Fibroblast of lung (primary cell): ENCODE data around the gene KRT84.

Experiments used
- EZH2 ChIP-seq: IDR thresholded peaks from 2 replicates; pipeline ENCODE4 v1.5.1; 2012; ENCODE audit warnings: low read length, control low read depth, mild to moderate bottlenecking; ENCODE audit errors: missing control alignments
- TF ChIP-seq, protein P1 (sequence below), 2 donors: IDR thresholded peaks in 1 of 2; conservative IDR thresholded peaks in 1 of 2; 1 replicate in 1 of 2; 2 replicates in 1 of 2; pipeline ENCODE4 v1.5.1; 2011 to 2012; ENCODE audit warnings: low read length in 2 of 2, control low read depth in 1 of 2, inconsistent platforms in 1 of 2, low read depth in 1 of 2, mild to moderate bottlenecking in 1 of 2

- TF ChIP-seq, protein P1, sequence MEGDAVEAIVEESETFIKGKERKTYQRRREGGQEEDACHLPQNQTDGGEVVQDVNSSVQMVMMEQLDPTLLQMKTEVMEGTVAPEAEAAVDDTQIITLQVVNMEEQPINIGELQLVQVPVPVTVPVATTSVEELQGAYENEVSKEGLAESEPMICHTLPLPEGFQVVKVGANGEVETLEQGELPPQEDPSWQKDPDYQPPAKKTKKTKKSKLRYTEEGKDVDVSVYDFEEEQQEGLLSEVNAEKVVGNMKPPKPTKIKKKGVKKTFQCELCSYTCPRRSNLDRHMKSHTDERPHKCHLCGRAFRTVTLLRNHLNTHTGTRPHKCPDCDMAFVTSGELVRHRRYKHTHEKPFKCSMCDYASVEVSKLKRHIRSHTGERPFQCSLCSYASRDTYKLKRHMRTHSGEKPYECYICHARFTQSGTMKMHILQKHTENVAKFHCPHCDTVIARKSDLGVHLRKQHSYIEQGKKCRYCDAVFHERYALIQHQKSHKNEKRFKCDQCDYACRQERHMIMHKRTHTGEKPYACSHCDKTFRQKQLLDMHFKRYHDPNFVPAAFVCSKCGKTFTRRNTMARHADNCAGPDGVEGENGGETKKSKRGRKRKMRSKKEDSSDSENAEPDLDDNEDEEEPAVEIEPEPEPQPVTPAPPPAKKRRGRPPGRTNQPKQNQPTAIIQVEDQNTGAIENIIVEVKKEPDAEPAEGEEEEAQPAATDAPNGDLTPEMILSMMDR (conservative IDR thresholded peaks at IDR 0.05 in 1 of 2, IDR thresholded peaks at IDR 0.05 in 1 of 2; ENCODE audit: low read depth in 1 of 2, low read length in 2 of 2): no peak
- no peak for TF ChIP-seq EZH2
Observed at GRCh38 chr12:52347016-52347415, 38.4 kb downstream of the KRT84 start.
